ENCODE results near the gene CAMKK2. TPM values are rescaled to one million over a fixed set of nuclear protein-coding genes. Genes with fewer than 3 reads are reported as not detected.

Gene CAMKK2
- polyA plus RNA-seq, 1 of the 3 experiments (the other 2 are of a cell fraction), result 23.6 TPM

DNA sequence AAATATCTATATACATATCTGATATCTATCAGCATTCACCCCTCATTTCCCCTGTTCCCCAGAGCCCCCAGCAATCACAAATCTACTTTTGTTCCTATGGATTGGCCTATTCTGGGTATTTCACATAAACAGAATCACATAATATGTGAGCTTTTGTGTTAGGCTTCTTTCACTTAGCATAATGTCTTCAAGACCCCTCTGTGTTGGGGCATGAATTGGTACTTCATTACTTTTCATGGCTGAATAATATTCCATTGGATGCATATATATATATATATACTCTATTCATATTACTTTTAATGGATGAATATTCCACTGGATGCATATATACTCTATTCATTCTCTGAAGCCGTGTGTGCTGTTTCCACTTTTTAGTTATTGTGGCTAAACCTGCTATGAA is 28.7 kb downstream of the CAMKK2 start:
- Histone ChIP-seq H3K79me2 (ENCODE audit: insufficient read depth) (no peaks in the 10 kb centered on the region), H3K27me3 (ENCODE audit: insufficient read depth) (no peaks in the 10 kb centered on the region), H3K9me2 (no peaks in the 10 kb centered on the region), H3K27ac (ENCODE audit: low read depth in 2 of 2, low read length in 1 of 2) (no peak overlapping the region), H4K20me1 (ENCODE audit: insufficient read depth) (no peaks in the 10 kb centered on the region), H3K4me1 (ENCODE audit: control insufficient read depth in 1 of 2, insufficient read depth in 2 of 2, low read depth in 1 of 2, low read length in 1 of 2) (no peaks in the 10 kb centered on the region), H3K36me3 (replicated peaks in 1 of 2; ENCODE audit: control insufficient read depth in 1 of 2, insufficient read depth in 2 of 2, low read length in 1 of 2) (peaks cover 6 to 31% of the 10 kb centered on the region in 2 experiments), H2AFZ (ENCODE audit: low read depth) (no peak overlapping the region), H3K9me3 (no peaks in the 10 kb centered on the region), H3K9ac (no peak overlapping the region), H3F3A (replicated peaks; ENCODE audit: insufficient read depth) (no peaks in the 10 kb centered on the region), H3K4me2 (no peak overlapping the region), H3K4me3 (ENCODE audit: low read depth in 2 of 2, low read length in 1 of 2) (no peak overlapping the region)
- ChIA-PET CTCF (interaction anchor here (0.6 to 0.9 kb wide), 2 partner anchors 19 to 472 kb away, joined by 3 read pairs; no protein-coding TSS in a partner anchor), POLR2A (no interaction called here)
- WGBS (ENCODE audit: low lambda C conversion rate), result 97% methylated on average over 1 of the region's 1 CpG
- TF ChIP-seq RXRA (IDR thresholded peaks at IDR 0.05; ENCODE audit: borderline replicate concordance, low read depth) (no peak), TEAD4 (IDR thresholded peaks at IDR 0.05; ENCODE audit: borderline replicate concordance, insufficient read depth) (no peak), CHD2 (IDR thresholded peaks at IDR 0.05; ENCODE audit: low read length, partially characterized antibody) (no peak)
- TF ChIP-seq, protein P1, sequence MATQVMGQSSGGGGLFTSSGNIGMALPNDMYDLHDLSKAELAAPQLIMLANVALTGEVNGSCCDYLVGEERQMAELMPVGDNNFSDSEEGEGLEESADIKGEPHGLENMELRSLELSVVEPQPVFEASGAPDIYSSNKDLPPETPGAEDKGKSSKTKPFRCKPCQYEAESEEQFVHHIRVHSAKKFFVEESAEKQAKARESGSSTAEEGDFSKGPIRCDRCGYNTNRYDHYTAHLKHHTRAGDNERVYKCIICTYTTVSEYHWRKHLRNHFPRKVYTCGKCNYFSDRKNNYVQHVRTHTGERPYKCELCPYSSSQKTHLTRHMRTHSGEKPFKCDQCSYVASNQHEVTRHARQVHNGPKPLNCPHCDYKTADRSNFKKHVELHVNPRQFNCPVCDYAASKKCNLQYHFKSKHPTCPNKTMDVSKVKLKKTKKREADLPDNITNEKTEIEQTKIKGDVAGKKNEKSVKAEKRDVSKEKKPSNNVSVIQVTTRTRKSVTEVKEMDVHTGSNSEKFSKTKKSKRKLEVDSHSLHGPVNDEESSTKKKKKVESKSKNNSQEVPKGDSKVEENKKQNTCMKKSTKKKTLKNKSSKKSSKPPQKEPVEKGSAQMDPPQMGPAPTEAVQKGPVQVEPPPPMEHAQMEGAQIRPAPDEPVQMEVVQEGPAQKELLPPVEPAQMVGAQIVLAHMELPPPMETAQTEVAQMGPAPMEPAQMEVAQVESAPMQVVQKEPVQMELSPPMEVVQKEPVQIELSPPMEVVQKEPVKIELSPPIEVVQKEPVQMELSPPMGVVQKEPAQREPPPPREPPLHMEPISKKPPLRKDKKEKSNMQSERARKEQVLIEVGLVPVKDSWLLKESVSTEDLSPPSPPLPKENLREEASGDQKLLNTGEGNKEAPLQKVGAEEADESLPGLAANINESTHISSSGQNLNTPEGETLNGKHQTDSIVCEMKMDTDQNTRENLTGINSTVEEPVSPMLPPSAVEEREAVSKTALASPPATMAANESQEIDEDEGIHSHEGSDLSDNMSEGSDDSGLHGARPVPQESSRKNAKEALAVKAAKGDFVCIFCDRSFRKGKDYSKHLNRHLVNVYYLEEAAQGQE (IDR thresholded peaks at IDR 0.05; ENCODE audit: low read depth, low read length), result no peak
- DNase-seq, result no peak

DNA sequence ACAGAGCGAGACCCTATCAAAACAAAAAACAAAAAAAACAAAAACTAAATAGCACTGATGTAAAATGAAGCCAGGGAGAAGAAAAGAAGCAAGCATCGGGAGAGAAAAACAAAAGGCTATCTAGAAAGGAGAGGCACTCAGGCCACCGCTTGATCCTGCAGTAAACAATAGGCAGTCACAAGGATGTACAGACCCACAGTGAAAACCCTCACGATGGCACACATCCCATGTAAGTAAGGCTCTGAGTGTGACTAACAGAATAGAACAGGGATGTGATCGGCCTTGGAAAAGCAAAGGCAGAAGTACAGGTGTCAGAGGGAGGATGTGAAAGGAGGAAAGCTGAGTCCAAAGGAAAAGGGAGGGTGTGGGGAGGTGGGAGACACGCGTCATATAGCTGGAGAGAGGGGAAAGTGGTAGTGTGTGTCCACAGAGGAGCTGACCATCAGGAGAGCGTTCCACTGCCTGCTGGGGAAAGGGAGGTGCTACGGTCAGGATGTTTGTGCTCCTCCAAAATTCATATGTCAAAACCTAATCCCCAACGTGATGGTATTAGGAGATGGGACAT is 31.5 kb downstream of the CAMKK2 start:
- DNase-seq, result no peak
- H3K27ac ChIP-seq (ENCODE audit: low read depth in 2 of 2, low read length in 1 of 2), result no peak overlapping the region
- no peak overlapping the region for H2AFZ ChIP-seq (ENCODE audit: low read depth)
- no peak overlapping the region for H3K9ac ChIP-seq
- peaks cover 6 to 22% of the 10 kb centered on the region in 2 experiments for H3K36me3 ChIP-seq (replicated peaks in 1 of 2; ENCODE audit: control insufficient read depth in 1 of 2, insufficient read depth in 2 of 2, low read length in 1 of 2)
- H3K9me3 ChIP-seq, result no peaks in the 10 kb centered on the region
- no peaks in the 10 kb centered on the region for H3K9me2 ChIP-seq
- H3K79me2 ChIP-seq (ENCODE audit: insufficient read depth), result no peaks in the 10 kb centered on the region
- H3K4me3 ChIP-seq (ENCODE audit: low read depth in 2 of 2, low read length in 1 of 2), result no peak overlapping the region
- no peaks in the 10 kb centered on the region for H3F3A ChIP-seq (replicated peaks; ENCODE audit: insufficient read depth)
- CTCF ChIA-PET, result no interaction called here
- no peaks in the 10 kb centered on the region for H3K27me3 ChIP-seq (ENCODE audit: insufficient read depth)
- TF ChIP-seq EZH2phosphoT487 (IDR thresholded peaks at IDR 0.05; ENCODE audit: borderline replicate concordance, low read depth) (no peak), NRF1 (IDR thresholded peaks at IDR 0.05; ENCODE audit: low read depth, low read length) (no peak), RCOR1 (IDR thresholded peaks at IDR 0.05; ENCODE audit: low read length) (no peak), POLR2AphosphoS5 (IDR thresholded peaks at IDR 0.05; ENCODE audit: low read depth, low read length) (no peak), YY1 (IDR thresholded peaks at IDR 0.05; ENCODE audit: low read depth) (no peak), TCF12 (IDR thresholded peaks at IDR 0.05) (no peak), JUND (IDR thresholded peaks at IDR 0.05) (no peak), RXRA (IDR thresholded peaks at IDR 0.05; ENCODE audit: borderline replicate concordance, low read depth) (no peak), MXI1 (IDR thresholded peaks at IDR 0.05; ENCODE audit: low read depth, low read length) (no peak), EP300 (IDR thresholded peaks at IDR 0.05; ENCODE audit: borderline replicate concordance in 1 of 2, low read depth in 1 of 2, low read length in 1 of 2) (no peak), GABPA (IDR thresholded peaks at IDR 0.05; ENCODE audit: low read depth) (no peak)
- TF ChIP-seq, protein P1 (IDR thresholded peaks at IDR 0.05; ENCODE audit: low read depth, low read length), result no peak
- TF ChIP-seq, protein P2, sequence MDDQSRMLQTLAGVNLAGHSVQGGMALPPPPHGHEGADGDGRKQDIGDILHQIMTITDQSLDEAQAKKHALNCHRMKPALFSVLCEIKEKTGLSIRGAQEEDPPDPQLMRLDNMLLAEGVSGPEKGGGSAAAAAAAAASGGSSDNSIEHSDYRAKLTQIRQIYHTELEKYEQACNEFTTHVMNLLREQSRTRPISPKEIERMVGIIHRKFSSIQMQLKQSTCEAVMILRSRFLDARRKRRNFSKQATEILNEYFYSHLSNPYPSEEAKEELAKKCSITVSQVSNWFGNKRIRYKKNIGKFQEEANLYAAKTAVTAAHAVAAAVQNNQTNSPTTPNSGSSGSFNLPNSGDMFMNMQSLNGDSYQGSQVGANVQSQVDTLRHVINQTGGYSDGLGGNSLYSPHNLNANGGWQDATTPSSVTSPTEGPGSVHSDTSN (IDR thresholded peaks at IDR 0.05), result no peak
- TF ChIP-seq, protein P3, sequence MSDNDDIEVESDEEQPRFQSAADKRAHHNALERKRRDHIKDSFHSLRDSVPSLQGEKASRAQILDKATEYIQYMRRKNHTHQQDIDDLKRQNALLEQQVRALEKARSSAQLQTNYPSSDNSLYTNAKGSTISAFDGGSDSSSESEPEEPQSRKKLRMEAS (IDR thresholded peaks at IDR 0.05; ENCODE audit: low read depth), result no peak
- WGBS (ENCODE audit: low lambda C conversion rate), result 97% methylated on average over 10 of the region's 10 CpGs
- H3K4me2 ChIP-seq, result no peak overlapping the region
- no peaks in the 10 kb centered on the region for H4K20me1 ChIP-seq (ENCODE audit: insufficient read depth)
- no peaks in the 10 kb centered on the region for H3K4me1 ChIP-seq (ENCODE audit: control insufficient read depth in 1 of 2, insufficient read depth in 2 of 2, low read depth in 1 of 2, low read length in 1 of 2)
- POLR2A ChIA-PET, result no interaction called here
